ENCODE results near the gene SGO1. TPM values are rescaled to one million over a fixed set of nuclear protein-coding genes. Genes with fewer than 3 reads are reported as not detected.
A peak's percentile ranks its signal among the peaks of the same experiment; 100 is the strongest.
"Not testable (repeated sequence)": the region's sequence is repeated elsewhere in the genome, so short reads cannot be mapped to it uniquely, and the experiment has no call there.

Gene SGO1
- polyA plus RNA-seq (2013, experiment 1 of 4) = 36.7 TPM
- 35.5 TPM for polyA plus RNA-seq (2013, experiment 2 of 4)
- 36.6 TPM for polyA plus RNA-seq (2013, experiment 3 of 4)
- polyA plus RNA-seq (2013, experiment 4 of 4) = 35.9 TPM

GRCh38 chr3:20185679-20186599, at the start of gene SGO1:
SGO1 (minus strand) TSS chr3:20186206; CDS start chr3:20184027, 2,179 bp downstream.
- Histone ChIP-seq H3K36me3 (ENCODE audit: control insufficient read depth, insufficient read depth, low read length) (peaks cover 10% of the 10 kb centered on the region), H3K4me1 (ENCODE audit: control insufficient read depth, insufficient read depth, low read length) (peaks cover 13% of the 10 kb centered on the region), H3K27me3 (ENCODE audit: control insufficient read depth, insufficient read depth, low read length, poor library complexity, severe bottlenecking) (no peaks in the 10 kb centered on the region), H3K4me3 (ENCODE audit: insufficient read depth, low read depth, low read length) (peak within 1 kb of the TSS; percentile 90), H3K9me3 (ENCODE audit: control insufficient read depth, low read length) (no peaks in the 10 kb centered on the region), H3K27ac (ENCODE audit: insufficient read depth, low read depth, low read length, poor library complexity, severe bottlenecking) (peak within 1 kb of the TSS; percentile 85)
- WGBS, 2 experiments = 0% methylated on average over 65 of the region's 65 CpGs

GRCh38 chr3:20235796-20236195, 49.8 kb upstream of the SGO1 start:
- WGBS, 2 experiments = 82 to 96% methylated on average over 7 of the region's 7 CpGs
- H3K36me3 ChIP-seq (ENCODE audit: control insufficient read depth, insufficient read depth, low read length) = no peaks in the 10 kb centered on the region
- no peaks in the 10 kb centered on the region for H3K4me1 ChIP-seq (ENCODE audit: control insufficient read depth, insufficient read depth, low read length)
- H3K27me3 ChIP-seq (ENCODE audit: control insufficient read depth, insufficient read depth, low read length, poor library complexity, severe bottlenecking) = no peaks in the 10 kb centered on the region
- no peak overlapping the region for H3K27ac ChIP-seq (ENCODE audit: insufficient read depth, low read depth, low read length, poor library complexity, severe bottlenecking)
- H3K4me3 ChIP-seq (ENCODE audit: insufficient read depth, low read depth, low read length) = no peak overlapping the region
- no peaks in the 10 kb centered on the region for H3K9me3 ChIP-seq (ENCODE audit: control insufficient read depth, low read length)

- Histone ChIP-seq H3K4me1 (ENCODE audit: control insufficient read depth, insufficient read depth, low read length) (no peaks in the 10 kb centered on the region), H3K27ac (ENCODE audit: insufficient read depth, low read depth, low read length, poor library complexity, severe bottlenecking) (no peak overlapping the region), H3K36me3 (ENCODE audit: control insufficient read depth, insufficient read depth, low read length) (no peaks in the 10 kb centered on the region), H3K9me3 (ENCODE audit: control insufficient read depth, low read length) (no peaks in the 10 kb centered on the region), H3K4me3 (ENCODE audit: insufficient read depth, low read depth, low read length) (no peak overlapping the region), H3K27me3 (ENCODE audit: control insufficient read depth, insufficient read depth, low read length, poor library complexity, severe bottlenecking) (no peaks in the 10 kb centered on the region)
- WGBS, 2 experiments = 93 to 100% methylated on average over 1 of the region's 2 CpGs
These were observed 47.1 kb upstream of the SGO1 start for GRCh38 chr3:20232906-20233780.

- Histone ChIP-seq H3K4me3 (ENCODE audit: insufficient read depth, low read depth, low read length) (no peak overlapping the region), H3K4me1 (ENCODE audit: control insufficient read depth, insufficient read depth, low read length) (no peaks in the 10 kb centered on the region), H3K27me3 (ENCODE audit: control insufficient read depth, insufficient read depth, low read length, poor library complexity, severe bottlenecking) (no peaks in the 10 kb centered on the region), H3K27ac (ENCODE audit: insufficient read depth, low read depth, low read length, poor library complexity, severe bottlenecking) (no peak overlapping the region), H3K9me3 (ENCODE audit: control insufficient read depth, low read length) (no peaks in the 10 kb centered on the region), H3K36me3 (ENCODE audit: control insufficient read depth, insufficient read depth, low read length) (no peaks in the 10 kb centered on the region)
- 100% methylated on average over 1 of the region's 1 CpG; no CpG with 5 or more reads in 1 of the 2 experiments for WGBS, 2 experiments
These were observed 44.9 kb upstream of the SGO1 start for GRCh38 chr3:20230954-20231353.

- no peak overlapping the region for H3K27ac ChIP-seq (ENCODE audit: insufficient read depth, low read depth, low read length, poor library complexity, severe bottlenecking)
- H3K4me3 ChIP-seq (ENCODE audit: insufficient read depth, low read depth, low read length) = no peak overlapping the region
- no peaks in the 10 kb centered on the region for H3K36me3 ChIP-seq (ENCODE audit: control insufficient read depth, insufficient read depth, low read length)
- peaks cover 10% of the 10 kb centered on the region for H3K4me1 ChIP-seq (ENCODE audit: control insufficient read depth, insufficient read depth, low read length)
- no peaks in the 10 kb centered on the region for H3K27me3 ChIP-seq (ENCODE audit: control insufficient read depth, insufficient read depth, low read length, poor library complexity, severe bottlenecking)
- no peaks in the 10 kb centered on the region for H3K9me3 ChIP-seq (ENCODE audit: control insufficient read depth, low read length)
- WGBS, 2 experiments = 60 to 65% methylated on average over 2 of the region's 2 CpGs
These were observed 39.8 kb upstream of the SGO1 start for GRCh38 chr3:20225769-20226168.

DNA sequence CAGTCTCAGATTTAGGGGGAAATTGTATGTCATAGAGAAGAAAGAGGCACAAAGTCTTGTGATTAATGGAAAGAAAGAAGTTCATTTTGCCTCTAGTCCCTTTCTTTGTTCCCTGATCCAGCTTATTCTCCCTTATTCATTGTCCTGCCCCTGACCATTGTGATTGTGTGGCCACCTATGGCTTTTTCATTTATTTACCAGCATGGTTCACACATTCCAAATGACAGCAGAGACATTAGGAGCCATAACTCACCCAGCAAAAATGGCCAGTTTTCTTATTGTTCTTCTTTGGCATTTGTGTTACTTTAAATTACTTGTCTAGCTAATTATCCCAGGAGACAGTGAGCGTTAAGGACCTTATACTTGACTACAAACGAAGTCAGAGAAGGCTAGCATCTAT, 36.3 kb upstream of the SGO1 start:
- H3K27ac ChIP-seq (ENCODE audit: insufficient read depth, low read depth, low read length, poor library complexity, severe bottlenecking) = peak overlapping the region; percentile 98
- 10 to 17% methylated on average over 2 of the region's 2 CpGs for WGBS, 2 experiments
- H3K9me3 ChIP-seq (ENCODE audit: control insufficient read depth, low read length) = no peaks in the 10 kb centered on the region
- peaks cover 10% of the 10 kb centered on the region for H3K4me1 ChIP-seq (ENCODE audit: control insufficient read depth, insufficient read depth, low read length)
- H3K36me3 ChIP-seq (ENCODE audit: control insufficient read depth, insufficient read depth, low read length) = no peaks in the 10 kb centered on the region
- no peaks in the 10 kb centered on the region for H3K27me3 ChIP-seq (ENCODE audit: control insufficient read depth, insufficient read depth, low read length, poor library complexity, severe bottlenecking)
- no peak overlapping the region for H3K4me3 ChIP-seq (ENCODE audit: insufficient read depth, low read depth, low read length)

DNA sequence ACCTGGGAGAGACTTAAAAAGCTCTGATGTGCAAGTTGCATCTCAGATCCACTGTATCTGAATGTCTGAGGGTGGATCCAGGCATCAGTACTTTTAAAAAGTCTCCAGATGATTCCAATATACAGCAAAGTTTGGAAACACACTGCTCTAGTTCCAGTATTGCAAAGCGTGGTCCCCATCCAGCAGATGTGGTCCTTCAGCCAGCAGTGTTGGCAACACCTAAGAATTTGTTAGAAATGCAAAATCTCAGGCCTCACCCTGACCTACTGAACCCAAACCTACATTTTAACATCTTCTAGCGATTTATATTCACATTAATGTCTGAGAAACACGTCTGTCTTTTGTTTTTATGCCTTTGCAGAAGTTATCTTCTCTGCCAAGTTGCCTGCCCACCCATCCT, 32.2 kb upstream of the SGO1 start:
- H3K27ac ChIP-seq (ENCODE audit: insufficient read depth, low read depth, low read length, poor library complexity, severe bottlenecking) = no peak overlapping the region
- WGBS, 2 experiments = 89 to 90% methylated on average over 3 of the region's 3 CpGs

DNA sequence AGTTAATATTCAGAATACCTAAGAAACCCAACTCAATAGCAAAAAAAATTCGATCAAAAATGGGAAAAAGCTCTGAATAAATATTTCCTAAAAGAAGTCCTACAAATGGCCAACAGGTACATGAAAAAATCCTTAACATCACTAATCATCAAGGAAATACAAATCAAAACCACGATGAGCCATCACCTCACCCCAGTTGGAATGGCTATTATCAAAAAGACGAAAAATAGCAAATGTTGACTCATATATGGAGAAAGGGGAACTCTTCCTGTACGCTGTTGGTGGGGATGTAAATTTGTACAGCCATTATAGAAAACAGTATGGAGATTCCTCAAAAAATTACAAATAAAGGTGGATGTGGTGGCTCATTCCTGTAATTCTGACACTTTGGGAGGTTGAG, 29.6 kb upstream of the SGO1 start:
- H3K36me3 ChIP-seq (ENCODE audit: control insufficient read depth, insufficient read depth, low read length) = no peaks in the 10 kb centered on the region
- H3K4me3 ChIP-seq (ENCODE audit: insufficient read depth, low read depth, low read length) = no peak overlapping the region
- no peaks in the 10 kb centered on the region for H3K9me3 ChIP-seq (ENCODE audit: control insufficient read depth, low read length)
- no peak overlapping the region for H3K27ac ChIP-seq (ENCODE audit: insufficient read depth, low read depth, low read length, poor library complexity, severe bottlenecking)
- 98 to 100% methylated on average over 4 of the region's 4 CpGs for WGBS, 2 experiments
- H3K4me1 ChIP-seq (ENCODE audit: control insufficient read depth, insufficient read depth, low read length) = no peaks in the 10 kb centered on the region
- H3K27me3 ChIP-seq (ENCODE audit: control insufficient read depth, insufficient read depth, low read length, poor library complexity, severe bottlenecking) = no peaks in the 10 kb centered on the region

More for the DNA sequence above, 32.2 kb upstream of the SGO1 start:
- no peak overlapping the region for H3K4me3 ChIP-seq (ENCODE audit: insufficient read depth, low read depth, low read length)
- no peaks in the 10 kb centered on the region for H3K27me3 ChIP-seq (ENCODE audit: control insufficient read depth, insufficient read depth, low read length, poor library complexity, severe bottlenecking)
- H3K4me1 ChIP-seq (ENCODE audit: control insufficient read depth, insufficient read depth, low read length) = peaks cover 6% of the 10 kb centered on the region
- no peaks in the 10 kb centered on the region for H3K36me3 ChIP-seq (ENCODE audit: control insufficient read depth, insufficient read depth, low read length)
- H3K9me3 ChIP-seq (ENCODE audit: control insufficient read depth, low read length) = no peaks in the 10 kb centered on the region

DNA sequence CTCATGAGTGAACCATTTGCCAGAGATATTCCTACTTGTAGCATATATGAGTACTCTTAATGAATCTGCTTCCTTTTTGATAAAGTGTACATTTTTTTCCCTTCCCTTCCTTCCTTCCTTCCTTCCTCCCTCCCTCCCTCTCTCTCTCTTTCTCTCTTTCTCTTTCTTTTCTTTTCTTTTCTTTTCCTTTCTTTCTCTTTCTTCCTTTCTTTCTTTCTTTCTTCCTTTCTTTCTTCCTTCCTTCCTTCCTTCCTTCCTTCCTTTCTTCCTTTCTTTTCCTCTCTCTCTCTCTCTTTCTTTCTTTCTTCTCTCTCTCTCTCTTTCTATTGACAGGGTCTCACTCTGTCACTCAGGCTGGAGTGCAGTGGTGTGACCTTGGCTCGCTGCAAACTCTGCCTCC, 27.5 kb upstream of the SGO1 start:
- H3K27ac ChIP-seq (ENCODE audit: insufficient read depth, low read depth, low read length, poor library complexity, severe bottlenecking); H3K36me3 ChIP-seq (ENCODE audit: control insufficient read depth, insufficient read depth, low read length); H3K9me3 ChIP-seq (ENCODE audit: control insufficient read depth, low read length); H3K4me3 ChIP-seq (ENCODE audit: insufficient read depth, low read depth, low read length); H3K4me1 ChIP-seq (ENCODE audit: control insufficient read depth, insufficient read depth, low read length); H3K27me3 ChIP-seq (ENCODE audit: control insufficient read depth, insufficient read depth, low read length, poor library complexity, severe bottlenecking): not testable (repeated sequence)
- WGBS, 2 experiments = 94 to 96% methylated on average over 1 of the region's 1 CpG

GRCh38 chr3:20207945-20208344, 21.9 kb upstream of the SGO1 start:
- not testable (repeated sequence) for H3K36me3 ChIP-seq (ENCODE audit: control insufficient read depth, insufficient read depth, low read length); H3K27me3 ChIP-seq (ENCODE audit: control insufficient read depth, insufficient read depth, low read length, poor library complexity, severe bottlenecking); H3K4me3 ChIP-seq (ENCODE audit: insufficient read depth, low read depth, low read length); H3K9me3 ChIP-seq (ENCODE audit: control insufficient read depth, low read length); H3K4me1 ChIP-seq (ENCODE audit: control insufficient read depth, insufficient read depth, low read length); H3K27ac ChIP-seq (ENCODE audit: insufficient read depth, low read depth, low read length, poor library complexity, severe bottlenecking)
- WGBS, 2 experiments = 90 to 98% methylated on average over 2 of the region's 2 CpGs
